SK-N-SH (cell line): Measurements from ENCODE around the gene ETV3. TPM values are rescaled to one million over a fixed set of nuclear protein-coding genes. Genes with fewer than 3 reads are reported as not detected.

ENCODE experiments used
- CTCF ChIA-PET: fragments of 300-600, 350-600 bp; formaldehyde crosslinking; extraction: SDS; loops from one replicate; lab custom pipeline; 2021; lab: Yijun Ruan, JAX
- POLR2A ChIA-PET: fragments of 350-600 bp; sonication (Branson Sonifier 250); formaldehyde crosslinking; extraction: SDS; loops from one replicate; lab custom pipeline; 2020; ENCODE audit warnings: antibody characterized with exemption, inconsistent platforms; lab: Yijun Ruan, JAX
- DNase-seq: peaks from one replicate; pipeline ENCODE4 v3.0.0; 2012
- H2AFZ ChIP-seq: fragments of 200-600 bp; sonication (generic); 2 replicates; pipeline ENCODE4 v1.8.1; 2016; ENCODE audit warnings: antibody characterized with exemption, mild to moderate bottlenecking, low read depth
- H3F3A ChIP-seq: fragments of 200-600 bp; sonication (generic); replicated peaks from 2 replicates; pipeline ENCODE3; 2016; ENCODE audit warnings: antibody characterized with exemption, mild to moderate bottlenecking; ENCODE audit not compliant: insufficient read depth
- H3K27ac ChIP-seq, 2 experiments: fragments of 200-500 bp in 1 of 2; fragments of 200-600 bp in 1 of 2; sonication (Bioruptor generic) in 1 of 2; sonication (generic), shearing (Covaris generic) in 1 of 2; 2 replicates each; pipeline versions ENCODE4 v1.5.1 to v1.6.1; 2014 to 2016; ENCODE audit warnings: low read depth in 2 of 2, inconsistent platforms in 1 of 2, low read length in 1 of 2, mild to moderate bottlenecking in 1 of 2, mixed read lengths in 1 of 2
- H3K27me3 ChIP-seq: fragments of 200-600 bp; sonication (generic), shearing (Covaris generic); 2 replicates; pipeline ENCODE4 v1.6.1; 2016; ENCODE audit warnings: mixed run types; ENCODE audit not compliant: insufficient read depth
- H3K36me3 ChIP-seq, 2 experiments: fragments of 200-500 bp in 1 of 2; fragments of 200-600 bp in 1 of 2; sonication (Bioruptor generic) in 1 of 2; sonication (generic) in 1 of 2; replicated peaks in 1 of 2; 2 replicates each; pipeline versions ENCODE3 to v1.5.1; 2014 to 2016; ENCODE audit warnings: low read length in 1 of 2, mild to moderate bottlenecking in 1 of 2; ENCODE audit not compliant: insufficient read depth in 2 of 2, control insufficient read depth in 1 of 2
- H3K4me1 ChIP-seq, 2 experiments: fragments of 200-500 bp in 1 of 2; fragments of 200-600 bp in 1 of 2; sonication (Bioruptor generic) in 1 of 2; sonication (generic), shearing (Covaris generic) in 1 of 2; 2 replicates each; pipeline versions ENCODE4 v1.5.1 to v1.6.1; 2014 to 2016; ENCODE audit warnings: low read depth in 1 of 2, low read length in 1 of 2, mixed run types in 1 of 2; ENCODE audit not compliant: insufficient read depth in 2 of 2, control insufficient read depth in 1 of 2
- H3K4me2 ChIP-seq: fragments of 200-600 bp; sonication (generic), shearing (Covaris generic); 2 replicates; pipeline ENCODE4 v1.6.1; 2017; ENCODE audit warnings: mixed run types
- H3K4me3 ChIP-seq, 2 experiments: fragments of 200-500 bp in 1 of 2; fragments of 200-600 bp in 1 of 2; sonication (Bioruptor generic) in 1 of 2; sonication (generic), shearing (Covaris generic) in 1 of 2; 2 replicates each; pipeline versions ENCODE4 v1.5.1 to v1.8.1; 2014 to 2016; ENCODE audit warnings: low read depth in 2 of 2, inconsistent platforms in 1 of 2, low read length in 1 of 2, mild to moderate bottlenecking in 1 of 2, mixed read lengths in 1 of 2, moderate library complexity in 1 of 2
- H3K79me2 ChIP-seq: fragments of 200-600 bp; sonication (generic); 2 replicates; pipeline ENCODE4 v1.8.1; 2017; ENCODE audit warnings: mild to moderate bottlenecking; ENCODE audit not compliant: insufficient read depth
- H3K9ac ChIP-seq: fragments of 200-600 bp; sonication (generic); 2 replicates; pipeline ENCODE4 v1.6.1; 2017; ENCODE audit warnings: mixed run types
- H3K9me2 ChIP-seq: fragments of 200-600 bp; sonication (generic); 2 replicates; pipeline ENCODE4 v1.6.1; 2017; ENCODE audit warnings: mixed run types
- H3K9me3 ChIP-seq: fragments of 200-600 bp; sonication (generic); 2 replicates; pipeline ENCODE4 v1.6.1; 2017; ENCODE audit warnings: mixed run types, mild to moderate bottlenecking, moderate library complexity
- H4K20me1 ChIP-seq: fragments of 200-600 bp; sonication (generic); 2 replicates; pipeline ENCODE4 v1.6.1; 2017; ENCODE audit warnings: mild to moderate bottlenecking, mixed run types; ENCODE audit not compliant: insufficient read depth
- CHD2 ChIP-seq: fragments of 150-350 bp; IDR thresholded peaks from 2 replicates; pipeline ENCODE4 v1.6.1; 2018; ENCODE audit warnings: low read length; ENCODE audit not compliant: partially characterized antibody
- EZH2phosphoT487 ChIP-seq: fragments of 200-600 bp; sonication (generic); IDR thresholded peaks from 2 replicates; pipeline ENCODE4 v1.6.1; 2017; ENCODE audit warnings: low read depth, mixed run types, mild to moderate bottlenecking, antibody characterized with exemption, moderate library complexity, borderline replicate concordance
- GABPA ChIP-seq: IDR thresholded peaks from 2 replicates; pipeline ENCODE4 v1.4.0; 2012; ENCODE audit warnings: low read depth, mild to moderate bottlenecking
- JUND ChIP-seq: IDR thresholded peaks from 2 replicates; pipeline ENCODE4 v1.4.0; 2012
- MEF2A ChIP-seq: IDR thresholded peaks from 2 replicates; pipeline ENCODE4 v1.4.0; 2012; ENCODE audit warnings: low read depth, borderline replicate concordance
- NRF1 ChIP-seq: IDR thresholded peaks from 2 replicates; pipeline ENCODE4 v1.6.1; 2012; ENCODE audit warnings: low read depth, mild to moderate bottlenecking, low read length
- RCOR1 ChIP-seq: fragments of 150-350 bp; IDR thresholded peaks from 2 replicates; pipeline ENCODE4 v1.6.1; 2017; ENCODE audit warnings: antibody characterized with exemption, low read length
- REST ChIP-seq: IDR thresholded peaks from 2 replicates; pipeline ENCODE4 v1.6.1; 2012; ENCODE audit warnings: mild to moderate bottlenecking, low read depth, low read length, moderate library complexity
- SMC3 ChIP-seq: IDR thresholded peaks from 2 replicates; pipeline ENCODE4 v1.6.1; 2012; ENCODE audit warnings: low read depth, low read length, improper control_type of control experiment
- ZBTB33 ChIP-seq: IDR thresholded peaks from 2 replicates; pipeline ENCODE4 v1.4.0; 2012; ENCODE audit warnings: low read depth, borderline replicate concordance
- WGBS: methylation state at CpG from one replicate; pipeline ENCODE4 v1.1.6; 2017; ENCODE audit warnings: low lambda C conversion rate; 5-methylcytosine and 5-hydroxymethylcytosine counted together
- polyA plus RNA-seq, 3 experiments: library from polyadenylated mRNA; depleted of rRNA; stranded (reverse); fragments of >200 nt; gene quantifications; 2 replicates each; pipeline ENCODE4 v1.2.3, GENCODE V29; 2012
- TF ChIP-seq, protein P1 (sequence below): fragments of 200-600 bp; sonication (generic); IDR thresholded peaks from 2 replicates; pipeline ENCODE4 v1.6.1; 2017; ENCODE audit warnings: antibody characterized with exemption, mild to moderate bottlenecking, moderate library complexity

Gene ETV3
- polyA plus RNA-seq, 1 of the 3 experiments (the other 2 are of a cell fraction): 5.4 TPM

DNA sequence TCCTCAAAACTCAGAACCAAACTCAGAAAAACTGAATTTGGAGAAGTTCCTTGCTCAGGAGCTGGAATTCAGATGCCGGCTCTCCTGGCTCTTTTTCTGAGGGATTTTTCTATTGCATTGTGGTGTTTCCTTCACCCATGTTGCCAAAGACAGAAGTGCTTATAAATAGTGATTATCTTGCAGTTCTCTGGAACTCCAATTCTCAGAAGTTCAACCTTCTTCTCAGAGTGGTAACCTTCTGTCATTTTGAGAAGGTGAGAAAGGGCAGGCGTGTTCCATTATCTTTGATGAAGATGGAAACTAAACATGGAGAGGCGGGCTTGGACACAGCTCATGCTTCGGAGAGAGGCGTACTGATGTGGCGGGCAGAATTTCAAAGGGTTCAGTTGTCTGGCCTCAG lies 12.4 kb upstream of the ETV3 start:
- POLR2A ChIA-PET: no interaction called here
- no peaks in the 10 kb centered on the region for H3K9me3 ChIP-seq
- CTCF ChIA-PET: interaction anchor here (1.3 to 18.9 kb wide), 3 partner anchors 10 to 76 kb away, joined by 4 to 586 read pairs (median 194); partner anchors contain the start of gene ETV3
- no peak for TF ChIP-seq RCOR1
- TF ChIP-seq REST: no peak
- TF ChIP-seq SMC3: no peak
- TF ChIP-seq EZH2phosphoT487: no peak
- no peak for TF ChIP-seq ZBTB33
- TF ChIP-seq, protein P1, sequence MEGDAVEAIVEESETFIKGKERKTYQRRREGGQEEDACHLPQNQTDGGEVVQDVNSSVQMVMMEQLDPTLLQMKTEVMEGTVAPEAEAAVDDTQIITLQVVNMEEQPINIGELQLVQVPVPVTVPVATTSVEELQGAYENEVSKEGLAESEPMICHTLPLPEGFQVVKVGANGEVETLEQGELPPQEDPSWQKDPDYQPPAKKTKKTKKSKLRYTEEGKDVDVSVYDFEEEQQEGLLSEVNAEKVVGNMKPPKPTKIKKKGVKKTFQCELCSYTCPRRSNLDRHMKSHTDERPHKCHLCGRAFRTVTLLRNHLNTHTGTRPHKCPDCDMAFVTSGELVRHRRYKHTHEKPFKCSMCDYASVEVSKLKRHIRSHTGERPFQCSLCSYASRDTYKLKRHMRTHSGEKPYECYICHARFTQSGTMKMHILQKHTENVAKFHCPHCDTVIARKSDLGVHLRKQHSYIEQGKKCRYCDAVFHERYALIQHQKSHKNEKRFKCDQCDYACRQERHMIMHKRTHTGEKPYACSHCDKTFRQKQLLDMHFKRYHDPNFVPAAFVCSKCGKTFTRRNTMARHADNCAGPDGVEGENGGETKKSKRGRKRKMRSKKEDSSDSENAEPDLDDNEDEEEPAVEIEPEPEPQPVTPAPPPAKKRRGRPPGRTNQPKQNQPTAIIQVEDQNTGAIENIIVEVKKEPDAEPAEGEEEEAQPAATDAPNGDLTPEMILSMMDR: no peak
- no peak for TF ChIP-seq JUND
- no peak for TF ChIP-seq CHD2
- TF ChIP-seq NRF1: no peak
- TF ChIP-seq MEF2A: no peak
- no peak for TF ChIP-seq GABPA
- TF ChIP-seq, all 33 proteins: peak for 0
- Histone ChIP-seq H2AFZ (no peak overlapping the region), H3K4me3 (no peak overlapping the region), H3K27ac (no peak overlapping the region), H3K27me3 (no peaks in the 10 kb centered on the region; the same call in 1 of the 2 replicates), H3K79me2 (no peaks in the 10 kb centered on the region), H3K4me2 (no peak overlapping the region), H3K9ac (no peak overlapping the region), H4K20me1 (no peaks in the 10 kb centered on the region), H3F3A (no peaks in the 10 kb centered on the region), H3K36me3 (no peaks in the 10 kb centered on the region), H3K9me2 (no peaks in the 10 kb centered on the region), H3K4me1 (peaks cover 23 to 26% of the 10 kb centered on the region in 2 experiments; a peak in 2 of 4 replicates)
- no peak for DNase-seq
- 83% methylated on average over 6 of the region's 6 CpGs for WGBS
